GM18873 (cell line): ENCODE measurements around the gene LSM7.
A peak's percentile ranks its signal among the peaks of the same experiment; 100 is the strongest.

ENCODE experiments used
- ATAC-seq: cut with Tn5 transposase; IDR thresholded peaks from one replicate; pipeline ENCODE4 v1.9.1; 2021; ENCODE audit warnings: mild to moderate bottlenecking, moderate library complexity, moderate number of reproducible peaks; ENCODE audit not compliant: unreplicated experiment, low FRiP score

The LSM7 gene

GRCh38 chr19:2338751-2339643, 10.6 kb upstream of the LSM7 start:
- no peak for ATAC-seq

GRCh38 chr19:2338055-2338615, 9.7 kb upstream of the LSM7 start:
- no peak for ATAC-seq

DNA sequence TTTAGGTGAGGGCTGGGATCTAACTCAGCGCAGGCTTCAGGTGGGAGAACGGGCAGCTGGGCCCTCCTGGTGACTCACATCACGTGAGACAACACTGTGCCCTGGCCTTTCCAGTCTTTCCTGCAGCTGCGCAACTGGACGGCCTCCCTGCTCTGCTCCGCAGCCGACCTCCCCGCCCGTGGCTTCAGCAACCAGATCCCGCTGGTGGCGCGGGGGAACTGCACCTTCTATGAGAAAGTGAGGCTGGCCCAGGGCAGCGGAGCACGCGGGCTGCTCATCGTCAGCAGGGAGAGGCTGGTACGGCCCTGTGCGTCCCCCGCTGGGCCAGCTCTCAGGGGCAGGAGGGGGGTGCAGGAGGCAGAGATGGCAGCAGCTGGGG, 8.9 kb upstream of the LSM7 start:
- no peak for ATAC-seq

DNA sequence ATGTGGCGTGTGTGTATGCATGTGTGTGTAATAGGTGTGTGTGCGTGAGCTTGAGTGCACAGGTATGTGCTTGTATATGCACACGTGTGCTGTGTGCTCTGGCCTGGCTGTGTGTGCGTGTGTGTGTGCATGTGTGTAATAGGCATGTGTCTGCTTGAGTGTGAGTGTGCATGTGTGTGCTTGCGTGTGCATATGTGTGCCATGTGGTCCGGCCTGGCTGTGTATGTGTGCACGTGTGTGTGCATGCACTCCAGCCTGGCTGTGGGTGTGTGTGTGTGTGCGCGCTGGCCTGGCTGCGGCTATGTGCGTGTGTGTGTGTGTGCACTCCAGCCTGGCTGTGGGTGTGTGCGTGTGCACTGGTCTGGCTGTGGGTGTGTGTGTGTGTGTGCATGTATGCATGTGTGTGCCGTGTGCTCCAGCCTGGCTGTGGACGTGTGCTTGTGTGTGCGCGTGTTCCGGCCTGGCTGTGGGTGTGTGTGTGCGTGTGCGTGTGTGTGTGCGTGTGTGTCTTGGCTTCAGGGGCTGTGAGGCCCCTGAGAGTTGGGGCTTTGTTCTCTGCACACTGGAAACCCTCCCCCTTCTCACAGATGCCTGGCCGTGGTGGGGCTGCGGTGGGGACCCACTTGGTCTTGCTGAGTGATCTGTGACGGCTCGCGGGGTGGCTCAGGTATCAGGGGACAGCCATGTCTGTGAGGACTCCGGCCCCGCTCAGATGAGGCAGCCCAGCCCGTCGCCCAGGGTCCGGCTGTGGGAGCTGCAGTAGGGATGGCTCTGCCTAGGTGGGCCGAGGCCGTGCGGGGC, 8.3 kb upstream of the LSM7 start:
- ATAC-seq, result no peak

- no peak for ATAC-seq
These were observed 7.5 kb upstream of the LSM7 start for GRCh38 chr19:2335848-2336247.

DNA sequence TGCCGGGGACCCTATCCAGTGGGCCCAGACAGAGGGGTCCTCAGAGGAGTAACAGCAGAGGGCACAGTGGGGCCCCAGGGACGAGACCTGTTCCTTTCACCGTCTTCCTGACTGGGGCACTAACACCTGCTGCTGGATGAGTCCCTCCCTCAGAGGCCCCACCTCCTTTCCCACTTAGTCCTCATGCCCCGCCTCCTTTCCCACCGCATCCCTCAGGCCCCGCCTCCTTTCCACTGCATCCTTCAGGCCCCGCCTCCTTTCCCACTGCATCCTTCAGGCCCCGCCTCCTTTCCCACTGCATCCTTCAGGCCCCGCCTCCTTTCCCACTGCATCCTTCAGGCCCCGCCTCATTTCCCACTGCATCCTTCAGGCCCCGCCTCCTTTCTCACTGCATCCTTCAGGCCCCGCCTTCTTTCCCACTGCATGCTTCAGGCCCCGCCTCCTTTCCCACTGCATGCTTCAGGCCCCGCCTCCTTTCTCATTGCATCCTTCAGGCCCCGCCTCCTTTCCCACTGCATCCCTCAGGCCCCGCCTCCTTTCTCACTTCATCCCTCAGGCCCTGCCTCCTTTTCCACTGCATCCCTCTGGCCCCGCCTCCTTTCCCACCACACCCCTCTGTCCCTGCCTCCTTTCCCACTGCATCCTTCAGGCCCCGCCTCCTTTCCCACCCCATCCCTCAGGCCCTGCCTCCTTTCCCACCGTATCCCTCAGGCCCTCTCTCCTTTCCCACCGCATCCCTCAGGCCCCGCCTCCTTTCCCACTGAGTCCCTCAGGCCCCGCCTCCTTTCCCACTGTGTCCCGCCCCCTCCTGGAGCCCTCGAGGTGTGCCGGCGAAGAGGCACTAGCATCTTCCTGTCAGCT, 6.8 kb upstream of the LSM7 start:
- ATAC-seq, result no peak

DNA sequence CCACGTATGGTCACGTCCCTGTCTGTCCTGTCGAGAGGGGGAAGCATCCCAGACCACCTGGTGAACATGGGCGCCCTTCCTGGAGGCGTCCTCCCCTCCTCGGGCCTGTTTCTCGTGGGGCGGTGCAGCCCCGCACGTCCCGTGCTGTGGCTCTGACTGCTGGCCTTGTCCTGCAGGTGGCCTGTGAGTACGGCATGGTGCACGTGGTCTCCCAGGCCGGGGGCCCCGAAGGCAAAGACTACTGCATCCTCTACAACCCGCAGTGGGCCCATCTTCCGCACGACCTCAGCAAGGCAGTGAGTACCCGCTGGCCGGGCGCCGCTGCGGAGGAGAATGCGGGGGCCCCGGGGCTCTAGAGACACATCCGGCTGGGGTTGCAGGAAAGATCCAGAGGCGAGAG, 6.0 kb upstream of the LSM7 start:
- ATAC-seq, result no peak

DNA sequence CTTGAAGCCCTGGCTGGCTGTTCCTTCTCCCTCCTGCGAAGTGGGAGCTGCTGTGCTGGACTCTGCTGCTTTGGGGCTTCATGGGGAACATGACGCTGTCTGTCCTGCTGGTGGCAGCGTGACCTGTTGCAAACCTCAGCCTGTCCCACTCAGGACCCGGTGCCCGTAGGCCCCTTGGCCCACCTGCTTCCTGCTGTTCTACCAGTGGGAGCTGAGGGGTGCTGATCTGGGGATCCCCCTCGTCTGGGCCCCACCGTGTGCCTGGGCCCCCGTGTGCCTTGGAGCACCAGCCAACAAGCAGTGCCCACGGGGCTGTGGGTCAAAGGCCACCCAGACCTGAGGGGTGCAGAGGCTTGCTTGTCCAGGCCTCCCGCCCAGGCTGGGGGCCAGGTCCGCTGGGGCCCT, 5.4 kb upstream of the LSM7 start:
- ATAC-seq, result no peak

- no peak for ATAC-seq
These were observed 4.8 kb upstream of the LSM7 start for GRCh38 chr19:2333027-2333806.

DNA sequence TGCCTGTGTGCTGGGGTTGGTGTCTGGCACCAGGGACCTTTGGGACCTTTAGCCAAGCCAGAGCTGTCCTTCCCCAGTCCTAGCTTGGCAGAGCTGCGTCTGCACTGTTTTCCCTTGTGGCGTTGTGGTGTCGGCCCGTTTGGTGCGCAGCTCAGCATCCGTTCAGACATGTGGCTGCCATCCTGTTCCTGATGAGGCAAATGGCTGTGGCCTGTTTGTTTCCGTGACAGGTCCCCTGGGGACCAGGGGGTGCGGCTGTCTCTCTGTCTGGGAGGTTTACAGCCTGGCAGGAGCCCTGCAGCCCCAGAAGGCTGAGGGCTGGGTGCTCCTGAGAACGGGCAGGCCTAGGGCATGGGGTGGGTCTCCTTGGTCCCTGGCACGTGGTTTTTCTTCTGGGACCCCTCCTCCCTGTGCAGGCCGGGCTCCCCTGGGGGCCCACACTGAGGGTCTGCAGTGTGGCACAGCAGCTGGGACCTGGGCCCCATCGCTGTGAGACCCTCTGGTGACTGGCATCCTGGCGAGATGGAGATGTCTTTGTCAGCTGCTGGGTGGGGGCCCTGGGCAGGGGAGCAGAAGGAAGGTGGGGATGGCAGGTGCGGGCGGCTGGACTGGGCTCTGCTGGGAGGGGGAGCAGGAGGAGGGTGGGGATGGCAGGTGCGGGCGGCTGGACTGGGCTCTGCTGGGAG, 4.1 kb upstream of the LSM7 start:
- no peak for ATAC-seq

- no peak for ATAC-seq
These were observed 3.3 kb upstream of the LSM7 start for GRCh38 chr19:2331601-2332246.

GRCh38 chr19:2330632-2331284, 2.4 kb upstream of the LSM7 start:
- no peak for ATAC-seq

GRCh38 chr19:2330255-2330631, 1.9 kb upstream of the LSM7 start:
- ATAC-seq, result no peak

DNA sequence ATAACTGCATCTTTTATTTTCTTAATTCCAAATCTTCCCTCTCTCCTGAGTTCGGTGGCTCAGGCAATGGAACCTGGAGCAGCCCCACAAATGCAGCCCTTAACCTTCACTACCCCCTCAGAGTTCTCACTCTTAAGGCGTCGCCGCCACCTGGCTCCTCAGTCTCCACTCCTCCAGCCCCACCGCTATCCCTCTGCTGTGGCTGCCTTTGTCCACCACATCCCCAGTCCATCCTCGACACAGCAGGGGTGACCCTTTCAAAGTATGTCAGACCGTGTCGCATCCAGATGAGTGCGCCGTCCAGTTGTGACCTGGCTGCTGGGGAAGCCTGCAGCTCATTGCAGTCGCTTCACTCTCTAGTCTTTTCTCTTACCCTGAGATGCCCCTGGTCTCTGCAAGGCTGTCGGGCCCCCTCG, 1.1 kb upstream of the LSM7 start:
- ATAC-seq, result no peak

DNA sequence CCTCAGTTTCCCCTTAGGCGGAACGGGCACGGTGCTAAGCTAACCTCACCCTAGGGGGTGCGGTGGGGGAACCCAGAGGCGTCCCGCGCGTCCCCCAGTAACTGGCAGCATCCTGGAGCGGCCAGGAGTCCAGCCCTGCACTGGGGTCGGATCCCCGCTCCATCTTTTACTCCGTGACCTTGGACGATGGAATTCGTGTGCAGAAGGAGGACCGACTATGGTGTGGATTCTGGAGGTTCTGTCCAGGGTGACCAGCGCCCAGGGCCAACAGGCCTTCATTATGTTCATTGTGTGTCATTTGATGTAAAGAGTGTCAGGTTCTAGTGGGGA, 728 bp upstream of the LSM7 start:
- ATAC-seq, result no peak

DNA sequence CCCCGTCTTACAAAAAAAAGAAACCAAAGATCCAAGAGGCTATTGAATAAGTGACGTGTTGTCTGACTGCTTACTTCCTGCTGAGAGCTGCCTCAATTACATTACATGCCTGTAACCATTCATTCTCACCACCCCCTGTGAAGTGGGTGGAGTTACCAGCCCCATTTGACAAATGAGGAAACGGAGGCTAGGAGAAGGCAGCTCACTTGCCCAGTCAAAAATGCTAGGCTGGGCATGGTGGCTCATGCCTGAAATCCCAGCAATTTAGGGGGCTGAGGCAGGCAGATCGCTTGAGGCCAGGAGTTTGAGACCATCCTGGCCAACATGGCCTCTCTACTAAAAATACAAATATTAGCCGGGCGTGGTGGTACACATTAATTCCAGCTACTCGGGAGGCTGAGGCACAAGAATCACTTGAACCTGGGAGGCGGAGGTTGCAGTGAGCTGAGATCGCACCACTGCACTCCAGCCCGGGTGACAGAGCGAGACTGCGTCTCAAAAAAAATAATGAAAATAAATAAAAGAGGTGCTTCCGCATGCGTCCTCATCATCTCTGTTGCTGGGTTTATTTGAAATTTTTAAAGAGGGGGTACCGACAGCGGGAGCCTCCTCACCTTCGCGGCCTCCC, 499 bp downstream of the LSM7 start:
- peak; percentile 11 for ATAC-seq

- ATAC-seq, result no peak
These were observed 1.6 kb downstream of the LSM7 start for GRCh38 chr19:2326699-2327360.
